Measurements from ENCODE around the gene SLC22A23. TPM values are rescaled to one million over a fixed set of nuclear protein-coding genes. Genes with fewer than 3 reads are reported as not detected.

Gene SLC22A23
- polyA plus RNA-seq, 4 donors: 9.8 to 14.0 (median 11.9) TPM

GRCh38 chr6:3424185-3424927, 32.5 kb downstream of the SLC22A23 start:
- no peak for DNase-seq (ENCODE audit: low read depth in 4 of 4, low spot score in 2 of 4)

- no peak for DNase-seq (ENCODE audit: low read depth in 4 of 4, low spot score in 2 of 4)
These were observed 33.2 kb downstream of the SLC22A23 start for GRCh38 chr6:3423439-3424184.

- DNase-seq (ENCODE audit: low read depth in 4 of 4, low spot score in 2 of 4): no peak
These were observed 34.3 kb downstream of the SLC22A23 start for GRCh38 chr6:3422435-3423070.

DNA sequence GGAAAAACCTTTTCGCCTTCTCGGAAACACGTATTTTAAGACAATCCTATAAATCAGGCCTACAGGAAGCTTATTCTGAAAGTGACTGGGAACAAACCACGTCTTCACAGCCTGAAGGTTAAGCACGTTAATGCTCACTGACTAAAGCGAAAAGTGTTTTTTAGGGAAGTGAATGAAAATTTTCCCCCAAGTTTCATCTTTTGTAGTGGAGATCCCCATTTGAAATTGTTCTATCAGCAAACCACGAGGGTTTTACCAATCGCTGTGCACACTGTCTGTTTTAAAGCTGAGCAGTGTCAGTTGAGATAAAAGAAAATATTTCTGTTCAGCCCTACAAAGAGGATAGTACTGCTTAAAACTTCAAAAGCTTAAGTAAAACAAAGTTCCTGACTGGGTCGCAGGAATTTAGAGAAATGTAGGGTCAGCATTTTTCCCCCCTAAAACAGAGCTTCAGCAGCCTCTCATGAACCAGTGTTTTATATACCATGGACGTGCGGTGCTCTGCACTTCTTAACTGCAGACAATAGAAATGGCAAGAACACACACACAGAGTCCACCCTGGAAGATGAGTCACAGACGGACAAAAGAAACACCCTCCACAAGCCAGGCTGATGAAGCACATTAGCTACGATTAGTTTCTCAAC, 34.9 kb downstream of the SLC22A23 start:
- DNase-seq (ENCODE audit: low read depth in 4 of 4, low spot score in 2 of 4): no peak

DNA sequence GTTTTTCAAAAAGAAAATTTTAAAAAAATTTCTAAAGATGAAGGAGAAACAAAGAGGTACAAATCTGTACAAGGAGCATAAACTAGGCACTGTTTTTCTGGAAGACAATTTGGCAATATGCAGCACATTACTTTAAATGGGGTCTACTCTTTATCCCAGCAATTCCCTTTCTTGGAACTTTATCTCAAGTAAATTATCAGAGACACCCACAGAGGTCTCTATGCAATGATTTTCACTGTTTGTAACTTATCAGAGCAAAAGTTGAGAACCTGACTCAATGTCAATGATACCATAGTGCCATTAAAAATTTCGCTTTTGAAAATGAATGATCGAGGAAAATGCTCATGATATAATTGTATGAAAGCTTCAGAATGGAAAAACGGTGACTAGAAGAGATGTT, 35.7 kb downstream of the SLC22A23 start:
- no peak for DNase-seq (ENCODE audit: low read depth in 4 of 4, low spot score in 2 of 4)

GRCh38 chr6:3419624-3420272, 37.1 kb downstream of the SLC22A23 start:
- no peak for DNase-seq (ENCODE audit: low read depth in 4 of 4, low spot score in 2 of 4)

DNA sequence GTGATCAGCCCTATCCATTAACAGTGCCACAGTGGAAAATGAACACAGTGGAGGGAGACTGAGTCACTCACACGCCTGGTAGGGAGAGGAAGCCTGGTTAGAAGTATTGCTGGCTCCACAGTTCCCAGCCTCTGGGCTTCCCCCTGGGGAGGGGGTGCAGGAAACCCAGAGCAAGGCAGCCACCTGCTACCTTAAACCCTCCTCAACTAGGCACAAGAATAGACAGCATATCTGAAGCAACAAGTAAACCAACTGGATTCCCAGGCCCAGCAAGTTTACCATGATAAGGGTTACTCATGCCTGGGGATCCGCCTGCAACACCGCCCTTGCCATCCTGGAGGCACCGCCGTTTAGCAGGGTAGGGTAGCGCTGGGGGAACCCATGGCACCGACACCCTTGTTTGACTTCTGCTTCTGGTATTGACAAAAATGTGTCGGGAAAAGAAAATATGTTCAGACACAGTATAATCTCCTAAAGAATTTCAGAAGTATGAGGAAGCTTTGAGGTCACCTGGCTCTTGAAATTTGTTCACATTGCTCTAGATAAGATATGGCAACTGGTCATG, 38.3 kb downstream of the SLC22A23 start:
- DNase-seq (ENCODE audit: low read depth in 4 of 4, low spot score in 2 of 4): no peak

- no peak for DNase-seq (ENCODE audit: low read depth in 4 of 4, low spot score in 2 of 4)
These were observed 39.4 kb downstream of the SLC22A23 start for GRCh38 chr6:3417473-3417872.

DNA sequence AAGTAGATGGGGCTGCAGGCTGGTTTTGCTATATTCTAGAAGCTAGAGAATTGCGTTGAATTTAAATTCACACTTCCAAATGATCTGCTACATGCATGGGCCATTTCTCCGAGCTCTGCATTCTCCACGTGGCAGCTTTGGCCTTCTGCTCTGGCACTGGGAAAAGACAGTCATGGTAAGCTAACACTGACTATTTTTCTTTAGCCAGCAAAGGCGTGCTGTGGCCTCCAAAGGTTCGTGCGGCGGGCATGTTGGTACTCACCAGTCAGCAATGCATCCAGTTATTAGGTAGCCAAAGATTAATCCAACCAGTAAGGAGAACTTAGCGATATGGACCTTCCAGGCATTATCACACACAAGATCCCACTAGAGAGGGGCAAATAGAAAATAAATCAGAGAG, 41.4 kb downstream of the SLC22A23 start:
- DNase-seq (ENCODE audit: low read depth in 4 of 4, low spot score in 2 of 4): no peak

GRCh38 chr6:3415082-3415453, 41.8 kb downstream of the SLC22A23 start:
- DNase-seq (ENCODE audit: low read depth in 4 of 4, low spot score in 2 of 4): no peak

GRCh38 chr6:3414327-3415081, 42.3 kb downstream of the SLC22A23 start:
- DNase-seq (ENCODE audit: low read depth in 4 of 4, low spot score in 2 of 4): no peak

DNA sequence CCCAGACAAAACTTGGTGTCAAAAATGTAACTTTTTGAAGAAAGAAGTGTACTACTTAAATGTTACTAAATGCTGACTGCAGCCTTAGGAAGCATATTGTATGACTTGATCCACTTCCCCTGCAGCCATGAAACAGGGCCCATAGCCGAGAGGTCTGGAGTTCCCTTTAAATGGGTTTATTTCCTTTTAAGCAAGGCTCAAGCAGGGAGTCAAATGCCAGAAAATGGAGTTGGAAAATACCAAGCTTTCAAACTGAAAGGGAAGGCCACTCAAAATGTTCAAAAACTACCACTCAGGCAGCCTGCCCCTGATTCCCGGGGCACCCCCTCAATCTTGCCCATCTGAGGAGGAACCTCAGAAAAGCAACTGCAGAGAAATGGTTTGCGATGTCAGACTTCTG, 43.3 kb downstream of the SLC22A23 start:
- DNase-seq (ENCODE audit: low read depth in 4 of 4, low spot score in 2 of 4): no peak

- no peak for DNase-seq (ENCODE audit: low read depth in 4 of 4, low spot score in 2 of 4)
These were observed 43.9 kb downstream of the SLC22A23 start for GRCh38 chr6:3412779-3413500.

GRCh38 chr6:3411967-3412778, 44.7 kb downstream of the SLC22A23 start:
- DNase-seq (ENCODE audit: low read depth in 4 of 4, low spot score in 2 of 4): no peak

GRCh38 chr6:3410385-3411360, 46.2 kb downstream of the SLC22A23 start:
- no peak for DNase-seq (ENCODE audit: low read depth in 4 of 4, low spot score in 2 of 4)

DNA sequence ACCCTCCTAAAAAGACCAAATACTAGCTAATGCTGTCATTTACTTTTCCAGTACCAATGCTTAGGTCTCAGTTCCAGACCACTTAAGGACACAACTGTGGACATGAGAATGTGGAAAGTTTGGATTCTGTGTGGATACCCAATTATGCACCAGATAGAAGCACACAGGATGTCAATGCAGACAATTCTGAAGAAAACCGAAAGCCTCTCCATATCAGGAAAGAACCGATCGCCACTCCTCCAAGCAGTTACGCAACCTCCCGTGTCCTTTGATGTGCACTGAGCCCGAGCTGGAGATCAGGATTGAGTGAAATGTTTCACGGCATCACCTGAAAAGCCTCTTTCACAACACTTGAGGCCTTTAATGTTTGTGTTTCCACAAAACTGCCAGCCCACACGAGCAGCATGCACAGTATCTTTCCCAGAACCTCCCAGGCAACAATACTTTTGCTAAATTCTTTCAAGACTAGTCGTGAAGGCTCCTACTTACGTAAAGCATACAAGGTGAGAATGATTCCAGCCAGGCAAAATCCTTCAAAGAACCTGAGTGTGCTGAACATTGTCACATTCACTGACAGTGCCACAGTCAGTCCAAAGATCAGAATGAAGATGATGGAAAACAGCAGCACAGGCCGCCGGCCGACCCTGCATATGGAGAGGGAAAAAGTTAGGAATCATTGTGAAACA, 47.0 kb downstream of the SLC22A23 start:
- DNase-seq (ENCODE audit: low read depth in 4 of 4, low spot score in 2 of 4): no peak
